ENCODE results near the gene APBA2.

Gene APBA2

GRCh38 chr15:29065571-29065970 is 179.8 kb downstream of the APBA2 start:
- H3K4me3 ChIP-seq (ENCODE audit: low read depth, low read length), result no peak overlapping the region
- TF ChIP-seq CTCF (IDR thresholded peaks at IDR 0.05; ENCODE audit: control insufficient read depth, extremely low read depth, insufficient read depth), result no peak
- DNase-seq (ENCODE audit: low read depth), result no peak

GRCh38 chr15:29066310-29066709 is 180.5 kb downstream of the APBA2 start:
- no peak for TF ChIP-seq CTCF (IDR thresholded peaks at IDR 0.05; ENCODE audit: control insufficient read depth, extremely low read depth, insufficient read depth)
- no peak for DNase-seq (ENCODE audit: low read depth)
- H3K4me3 ChIP-seq (ENCODE audit: low read depth, low read length), result no peak overlapping the region

- TF ChIP-seq CTCF (IDR thresholded peaks at IDR 0.05; ENCODE audit: control insufficient read depth, extremely low read depth, insufficient read depth), result no peak
- no peak for DNase-seq (ENCODE audit: low read depth)
- H3K4me3 ChIP-seq (ENCODE audit: low read depth, low read length), result no peak overlapping the region
Measured at GRCh38 chr15:29066838-29067237, 181.1 kb downstream of the APBA2 start.

GRCh38 chr15:29067949-29068348 is 182.2 kb downstream of the APBA2 start:
- no peak overlapping the region for H3K4me3 ChIP-seq (ENCODE audit: low read depth, low read length)
- no peak for TF ChIP-seq CTCF (IDR thresholded peaks at IDR 0.05; ENCODE audit: control insufficient read depth, extremely low read depth, insufficient read depth)
- no peak for DNase-seq (ENCODE audit: low read depth)

GRCh38 chr15:29070471-29071231 is 184.9 kb downstream of the APBA2 start:
- no peak for TF ChIP-seq CTCF (IDR thresholded peaks at IDR 0.05; ENCODE audit: control insufficient read depth, extremely low read depth, insufficient read depth)
- no peak for DNase-seq (ENCODE audit: low read depth)
- no peak overlapping the region for H3K4me3 ChIP-seq (ENCODE audit: low read depth, low read length)

GRCh38 chr15:29071232-29071881 is 185.6 kb downstream of the APBA2 start:
- DNase-seq (ENCODE audit: low read depth), result no peak
- H3K4me3 ChIP-seq (ENCODE audit: low read depth, low read length), result no peak overlapping the region
- no peak for TF ChIP-seq CTCF (IDR thresholded peaks at IDR 0.05; ENCODE audit: control insufficient read depth, extremely low read depth, insufficient read depth)
